GM10847 (cell line): ENCODE measurements around the gene RHO.

Experiments
- POLR2A ChIP-seq: IDR thresholded peaks from 2 replicates; pipeline ENCODE4 v1.6.1; 2011; ENCODE audit not compliant: insufficient read length; ENCODE audit errors: extremely low read depth

RHO gene

DNA sequence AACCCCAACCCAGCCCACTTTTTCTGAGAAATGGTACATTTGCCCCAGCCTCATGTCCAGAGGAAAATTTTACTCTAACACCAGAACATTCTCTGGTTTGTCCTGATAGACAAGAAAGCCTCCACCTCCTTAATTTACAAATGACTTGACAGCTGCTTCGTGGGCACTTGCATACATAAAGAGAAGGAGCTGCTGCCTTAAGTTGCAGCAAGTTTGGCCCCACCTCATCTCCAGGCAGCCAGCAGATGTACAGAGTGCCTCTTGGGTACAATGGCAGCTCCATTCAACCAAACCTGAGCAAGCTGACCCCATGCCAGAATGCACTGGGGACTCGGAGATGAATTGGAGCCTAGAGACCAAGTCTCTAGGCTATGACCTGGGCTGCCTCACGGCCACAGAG, 8.4 kb downstream of the RHO start:
- no peak for TF ChIP-seq POLR2A

DNA sequence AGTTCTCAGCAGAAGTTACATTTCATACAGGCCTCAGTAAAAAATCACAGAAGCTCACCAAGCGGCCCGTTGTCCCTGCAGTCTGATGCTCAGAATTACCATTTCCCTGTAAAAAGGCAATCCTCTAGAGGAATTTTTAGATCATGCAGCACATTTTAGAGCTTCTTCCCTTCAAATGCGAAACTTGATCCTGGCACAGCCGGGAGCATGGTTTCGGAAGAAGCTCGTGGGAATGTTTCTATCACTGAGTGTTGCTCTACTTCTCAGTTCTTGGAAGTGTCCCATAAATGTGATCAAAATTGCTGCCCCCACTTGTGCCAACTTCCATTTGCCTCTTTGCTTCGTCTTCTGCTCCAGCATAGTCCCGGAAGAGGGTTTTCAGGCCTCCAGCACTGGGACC, 10.8 kb downstream of the RHO start:
- TF ChIP-seq POLR2A: no peak

DNA sequence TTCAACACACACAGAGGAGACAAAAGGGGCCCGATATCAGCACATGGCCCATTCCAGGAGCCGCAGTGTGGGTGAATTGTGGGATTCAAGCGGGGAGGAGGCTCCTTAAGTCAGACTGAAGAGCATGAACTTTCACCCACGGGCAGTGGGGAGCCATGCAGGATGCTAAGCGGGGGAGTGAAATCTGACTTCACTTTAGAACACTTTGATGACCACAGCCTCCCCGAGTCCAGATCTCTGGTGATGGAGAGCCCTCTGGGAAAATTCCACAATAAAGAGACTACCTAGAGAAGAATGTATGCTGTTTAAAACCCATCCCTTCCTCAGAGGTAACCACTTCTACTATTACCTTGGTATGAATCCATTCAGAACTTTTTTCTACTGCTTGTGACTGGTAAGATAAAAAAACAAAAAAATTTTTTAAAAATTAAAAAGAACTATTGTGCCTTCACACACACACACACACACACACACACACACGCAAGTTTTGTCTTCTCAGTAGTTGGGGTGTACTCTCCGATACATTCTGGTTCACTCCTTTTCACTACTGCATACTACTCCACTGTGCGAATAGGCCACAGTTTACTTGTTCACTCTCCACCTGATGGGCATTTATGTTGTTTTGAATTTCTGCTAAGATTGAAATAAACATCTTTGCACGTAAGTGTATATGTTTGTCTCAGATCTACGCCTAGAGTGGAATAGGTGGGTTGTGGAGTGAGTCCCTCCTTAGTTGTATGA, 12.5 kb downstream of the RHO start:
- TF ChIP-seq POLR2A: no peak

DNA sequence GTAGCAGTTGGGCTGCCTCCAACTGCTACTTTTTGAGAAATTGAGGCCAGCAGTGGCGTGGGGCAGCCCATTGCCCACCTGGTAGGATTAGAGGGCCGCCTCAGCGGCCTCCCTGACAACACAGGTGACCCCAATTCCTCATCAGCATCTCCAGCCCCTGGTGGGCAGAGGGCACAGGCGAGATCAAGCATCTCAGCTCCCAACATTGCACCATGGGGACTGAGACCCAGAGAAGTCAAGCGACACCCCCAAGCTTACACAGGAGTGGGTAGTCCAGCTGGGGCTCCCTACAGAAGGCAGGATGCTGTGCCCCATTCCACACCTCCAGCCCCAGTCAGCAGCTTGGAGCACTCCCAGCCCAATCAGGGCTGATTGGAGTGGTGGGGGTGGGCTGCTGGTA, 14.3 kb downstream of the RHO start:
- TF ChIP-seq POLR2A: no peak

DNA sequence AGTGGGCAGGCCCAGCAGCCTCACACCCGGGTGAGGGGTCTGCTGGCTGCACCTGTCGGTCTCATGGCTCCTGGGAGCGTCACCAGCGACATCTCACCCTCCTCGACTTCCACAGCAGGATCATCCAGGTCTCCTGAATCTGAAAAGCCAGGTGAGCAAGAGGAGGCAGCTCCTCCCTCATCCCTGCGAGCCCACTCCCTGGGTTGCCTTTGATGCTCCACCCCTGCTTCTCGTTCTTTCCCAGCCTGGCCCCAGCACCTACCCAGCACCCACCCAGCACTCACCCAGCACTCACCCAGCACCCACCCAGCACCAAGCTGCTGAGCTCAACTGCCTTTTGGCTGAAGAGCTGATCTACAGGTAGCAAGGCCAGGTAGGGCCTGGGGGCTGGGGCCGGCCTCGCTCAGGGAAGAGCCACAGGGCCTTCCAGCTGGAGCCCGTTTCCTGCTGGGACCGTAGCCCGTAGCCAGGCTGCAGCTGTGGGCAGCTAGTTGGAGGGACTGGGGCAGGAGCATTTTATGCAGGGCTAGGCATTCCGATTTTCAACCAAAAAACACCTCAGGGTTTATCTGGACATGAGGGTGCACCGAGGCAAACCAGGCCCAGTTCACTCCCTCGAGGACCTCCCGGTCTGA, 14.8 kb downstream of the RHO start, which contains the start of gene H1-8:
Gene H1-8 (plus strand): TSS at position 20 of the 635 bp plus-strand sequence. CDS start 44 bp downstream, at position 64.
- no peak for TF ChIP-seq POLR2A

DNA sequence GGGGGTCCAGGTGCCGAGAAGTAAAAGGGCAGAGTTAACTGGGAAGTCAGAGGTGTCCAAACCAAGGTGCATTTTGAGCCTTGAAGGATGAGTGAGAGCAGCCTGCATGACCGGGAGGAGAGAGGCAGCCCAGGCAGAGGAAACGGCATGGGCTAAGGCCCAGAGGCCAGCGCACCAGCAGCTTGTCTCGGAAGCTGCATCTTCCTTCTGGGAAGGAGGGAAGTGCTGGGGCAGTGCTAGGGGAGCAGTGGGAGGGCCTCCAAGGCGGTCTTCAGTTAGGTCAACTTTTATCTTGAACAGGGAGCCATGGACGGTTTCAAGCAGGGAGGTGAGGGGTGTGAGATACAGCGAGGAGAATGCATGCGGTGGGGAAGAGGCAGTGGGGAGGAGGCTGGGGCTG, 15.6 kb downstream of the RHO start:
- TF ChIP-seq POLR2A: no peak

DNA sequence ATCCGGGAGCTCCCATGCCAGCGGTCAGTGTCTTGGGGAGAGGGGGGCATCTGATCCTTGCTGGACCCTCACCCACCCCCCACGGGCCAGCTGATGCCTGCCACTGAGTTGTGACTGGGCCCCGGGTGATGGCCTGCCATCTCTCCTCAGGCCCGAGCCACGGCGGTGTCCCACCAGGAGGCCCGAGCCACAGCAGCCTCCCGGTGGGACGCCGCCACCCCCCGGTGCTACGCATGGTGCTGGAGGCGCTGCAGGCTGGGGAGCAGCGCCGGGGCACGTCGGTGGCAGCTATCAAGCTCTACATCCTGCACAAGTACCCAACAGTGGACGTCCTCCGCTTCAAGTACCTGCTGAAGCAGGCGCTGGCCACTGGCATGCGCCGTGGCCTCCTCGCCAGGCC, 18.8 kb downstream of the RHO start:
- no peak for TF ChIP-seq POLR2A

DNA sequence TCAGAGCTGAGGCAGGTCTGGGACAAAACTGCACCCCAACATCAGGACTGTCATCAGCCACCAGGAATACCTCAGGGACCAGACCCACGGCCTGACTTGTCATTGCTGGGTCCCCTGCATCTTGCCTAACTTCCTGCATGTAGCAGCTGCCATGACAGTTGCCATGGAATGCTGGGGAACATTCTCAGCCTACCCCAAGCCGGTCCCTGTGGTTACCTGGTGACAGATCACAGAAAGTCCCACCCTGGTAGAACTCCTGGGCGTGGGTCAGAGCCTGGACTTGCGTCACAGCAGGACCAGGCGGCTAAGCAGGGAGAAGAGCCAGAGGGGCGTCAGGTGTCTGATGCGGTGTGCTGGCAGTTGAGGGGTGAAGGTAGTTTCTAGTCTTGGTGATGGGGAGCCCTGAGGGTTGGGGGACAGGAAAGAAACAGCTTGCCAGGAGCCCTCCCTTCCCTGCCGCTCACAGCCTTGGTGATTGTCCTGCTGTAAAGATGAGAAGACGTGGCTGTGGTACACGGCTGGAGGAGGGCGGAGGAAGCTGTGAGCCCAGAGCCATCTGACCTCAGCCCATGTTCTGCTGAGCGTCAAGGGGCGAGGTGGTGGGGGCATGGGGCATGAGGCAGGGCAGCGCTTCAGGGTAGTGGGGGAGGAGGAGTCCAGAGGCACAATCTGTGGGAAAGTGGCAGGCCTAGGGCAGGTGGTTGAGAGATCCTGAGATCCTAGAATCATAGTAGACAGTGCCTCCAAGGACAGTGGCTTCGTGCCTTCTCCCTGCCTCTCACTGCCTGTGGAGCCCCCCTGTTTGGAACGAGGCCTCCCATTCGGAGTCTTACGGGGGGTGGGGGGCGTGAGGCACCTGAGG, 19.9 kb downstream of the RHO start:
- no peak for TF ChIP-seq POLR2A

DNA sequence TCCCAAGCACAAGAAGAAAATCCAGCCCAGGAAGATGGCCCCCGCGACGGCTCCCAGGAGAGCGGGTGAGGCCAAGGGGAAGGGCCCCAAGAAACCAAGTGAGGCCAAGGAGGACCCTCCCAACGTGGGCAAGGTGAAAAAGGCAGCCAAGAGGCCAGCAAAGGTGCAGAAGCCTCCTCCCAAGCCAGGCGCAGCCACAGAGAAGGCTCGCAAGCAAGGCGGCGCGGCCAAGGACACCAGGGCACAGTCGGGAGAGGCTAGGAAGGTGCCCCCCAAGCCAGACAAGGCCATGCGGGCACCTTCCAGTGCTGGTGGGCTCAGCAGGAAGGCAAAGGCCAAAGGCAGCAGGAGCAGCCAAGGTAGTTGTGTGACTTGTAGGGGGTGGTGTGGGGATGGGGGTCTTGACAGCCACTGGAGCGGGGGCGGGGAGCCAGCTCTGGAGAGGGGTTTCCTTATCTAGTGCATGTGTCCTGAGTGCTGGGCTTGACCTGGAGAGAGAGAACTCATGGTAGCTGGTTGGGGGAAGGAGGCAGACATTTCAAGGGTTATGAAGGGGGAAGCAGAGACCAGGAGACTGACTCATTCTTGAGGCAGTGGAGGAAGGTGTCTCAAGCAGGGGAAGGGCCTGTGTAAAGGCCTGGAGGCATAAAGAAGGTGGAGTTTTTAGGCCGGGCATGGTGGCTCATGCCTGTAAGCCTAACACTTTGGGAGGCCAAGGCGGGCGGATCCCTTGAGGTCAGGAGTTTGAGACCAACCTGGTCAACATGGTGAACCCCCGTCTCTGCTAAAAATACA, 20.8 kb downstream of the RHO start:
- no peak for TF ChIP-seq POLR2A

DNA sequence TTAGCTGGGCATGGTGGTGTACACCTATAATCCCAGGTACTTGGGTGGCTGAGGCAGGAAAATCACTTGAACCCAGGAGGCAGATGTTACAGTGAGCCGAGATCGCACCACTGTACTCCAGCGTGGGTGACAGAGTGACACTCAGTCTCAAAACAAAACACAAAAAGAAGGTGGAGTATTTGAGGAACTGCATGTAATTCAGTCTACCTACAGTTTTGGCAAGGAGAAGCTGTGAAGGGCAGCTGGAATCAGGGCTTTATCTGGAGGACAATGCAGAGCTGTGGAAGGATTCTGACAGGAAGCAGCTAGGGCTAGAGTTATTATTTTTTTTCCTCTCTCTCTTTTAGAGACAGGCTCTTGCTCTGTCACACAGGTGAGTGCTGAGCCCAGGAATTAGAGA, 21.4 kb downstream of the RHO start:
- no peak for TF ChIP-seq POLR2A

DNA sequence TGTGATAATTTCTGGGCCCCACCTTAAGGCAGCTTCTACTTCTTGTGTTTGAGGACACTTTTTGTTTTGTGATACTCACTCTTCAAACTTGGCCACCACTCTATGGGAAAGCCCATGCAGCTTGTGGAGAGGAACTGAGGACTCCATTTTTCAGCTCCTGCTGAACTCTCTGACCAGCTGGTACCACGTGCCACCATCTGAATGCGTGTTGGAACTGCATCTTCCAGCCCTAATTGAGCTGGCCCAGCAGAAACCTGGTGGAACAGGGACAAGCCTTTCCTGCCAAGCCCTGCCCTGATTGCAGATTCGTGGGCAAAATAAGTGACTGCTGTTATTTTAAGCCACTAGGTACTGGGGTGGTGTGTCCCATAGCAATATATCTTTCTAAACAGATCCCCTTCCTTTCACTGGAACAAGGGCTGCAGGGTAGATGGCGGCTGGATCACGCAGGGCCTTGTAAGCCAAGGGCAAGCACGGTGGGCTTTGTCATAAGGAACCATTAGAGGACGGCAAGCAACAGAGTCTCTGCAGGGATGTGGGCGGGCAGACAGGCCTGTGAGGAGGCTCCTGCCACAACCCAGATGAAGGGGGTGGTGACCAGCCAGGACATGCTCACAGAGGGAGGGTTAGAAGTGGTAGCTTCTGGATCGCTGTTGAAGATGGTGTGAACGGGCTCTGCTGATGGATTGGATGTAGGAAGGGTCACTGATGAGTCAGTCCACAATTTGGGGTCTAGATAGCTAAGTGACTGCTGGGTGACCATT, 24.0 kb downstream of the RHO start:
- no peak for TF ChIP-seq POLR2A

DNA sequence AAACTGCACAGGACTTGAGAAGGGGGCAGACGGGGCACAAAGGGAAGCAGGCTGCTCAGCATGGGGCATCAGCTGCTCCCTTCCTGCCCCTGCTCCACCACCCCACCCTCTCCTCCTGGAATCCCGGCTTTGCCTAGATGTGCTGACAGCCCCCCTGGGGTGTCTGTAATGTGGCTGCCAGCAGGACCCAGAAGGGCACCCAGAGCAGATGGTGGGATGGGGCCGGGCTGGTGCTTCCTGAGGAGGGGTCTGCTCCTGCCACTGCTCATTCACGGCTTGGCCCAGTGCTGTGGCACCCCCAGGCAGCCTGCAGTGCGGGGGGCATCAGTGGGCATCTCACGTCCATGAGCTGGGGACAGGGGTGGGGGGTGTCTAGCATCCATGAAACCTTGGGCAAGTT, 24.7 kb downstream of the RHO start:
- no peak for TF ChIP-seq POLR2A

DNA sequence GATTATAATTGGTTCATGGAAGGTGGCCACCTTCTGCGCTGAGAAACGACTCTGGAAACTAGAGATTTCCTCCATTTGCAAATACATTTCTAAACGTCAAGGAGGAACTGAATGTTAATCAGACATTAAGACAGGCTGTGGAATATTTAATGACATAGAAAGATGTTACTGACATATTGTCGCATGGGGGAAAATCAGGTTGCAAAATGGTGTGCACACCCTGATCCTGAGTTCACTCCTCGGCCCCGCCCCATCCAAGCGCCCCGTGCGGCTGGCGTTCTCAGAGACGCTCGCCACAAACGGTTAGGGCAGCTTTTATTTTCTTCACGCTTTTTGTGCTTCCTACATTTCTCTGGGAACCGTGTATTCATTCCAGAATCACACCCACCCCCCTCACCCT, 25.3 kb downstream of the RHO start:
- TF ChIP-seq POLR2A: no peak

DNA sequence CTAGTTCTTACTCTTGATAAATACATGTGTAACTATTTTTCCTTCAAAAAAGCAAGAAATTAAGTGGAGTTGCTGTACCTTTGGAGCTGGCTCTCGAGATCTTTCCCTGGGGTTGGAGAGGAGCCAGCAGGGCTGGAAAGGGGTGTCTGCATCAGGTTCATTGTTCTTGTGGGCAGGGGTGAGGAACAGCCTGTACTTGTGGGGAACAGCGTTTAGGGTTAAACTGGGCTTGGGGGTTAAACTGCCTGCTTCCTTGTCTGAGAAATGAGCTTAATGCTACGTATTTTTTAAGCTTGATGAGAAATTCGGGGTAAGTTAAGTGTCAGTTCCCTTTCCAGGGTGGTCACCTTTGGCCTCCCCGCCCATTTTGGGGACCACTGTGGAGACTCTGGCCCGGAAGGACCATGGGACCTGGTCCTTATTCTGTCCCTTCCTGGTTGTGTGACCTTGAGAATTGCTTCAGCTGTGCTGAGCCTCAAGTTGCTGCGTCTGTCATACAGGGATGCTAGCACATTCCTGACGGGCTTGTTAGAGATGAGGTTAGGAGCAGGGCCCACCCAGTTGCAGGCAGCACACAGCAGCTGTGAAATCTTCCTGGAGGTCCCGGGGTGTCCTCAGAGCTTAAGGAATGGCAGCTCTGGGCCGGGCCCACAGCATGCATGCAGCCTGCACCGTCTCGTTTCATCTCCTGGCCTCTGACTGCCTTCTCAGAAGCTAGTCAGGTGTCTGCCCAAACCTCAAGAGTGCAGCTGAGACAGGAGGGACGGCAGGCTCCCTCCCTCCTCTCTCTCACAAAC, 26.1 kb downstream of the RHO start:
- no peak for TF ChIP-seq POLR2A
